Gastrocnemius medialis (tissue), 4 donors: ENCODE results near the gene JAKMIP1.
A peak's percentile ranks its signal among the peaks of the same experiment; 100 is the strongest.

ENCODE experiments used
- CTCF ChIP-seq, 5 experiments: fragments of 450-650 bp in 3 of 5; fragments of 200-600 bp in 2 of 5; sonication (generic) in 2 of 5; IDR thresholded peaks in 4 of 5; conservative IDR thresholded peaks in 1 of 5; 1 replicate in 4 of 5; 2 replicates in 1 of 5; pipeline ENCODE4 v1.5.1; 2016 to 2019; ENCODE audit warnings: antibody characterized with exemption in 5 of 5, mild to moderate bottlenecking in 3 of 5, moderate library complexity in 3 of 5
- POLR2A ChIP-seq, 2 donors: fragments of 450-650 bp; IDR thresholded peaks; one replicate each; pipeline ENCODE4 v1.6.1; 2017; ENCODE audit warnings: antibody characterized with exemption in 2 of 2, mild to moderate bottlenecking in 2 of 2, moderate library complexity in 2 of 2

- TF ChIP-seq POLR2A (IDR thresholded peaks at IDR 0.05) (no peak), CTCF (IDR thresholded peaks at IDR 0.05 in 4 of 5, conservative IDR thresholded peaks at IDR 0.05 in 1 of 5) (peak in 4 of 5 experiments; percentile 19 to 60 (median 38))
These were observed 180.8 kb downstream of the JAKMIP1 start for GRCh38 chr4:6019316-6020263.
